Stimulated activated CD4-positive, alpha-beta T cell treated with anti-CD3 and anti-CD28 coated beads, Interleukin-4, amount 100 ng/mL, for 4 hours (primary cell): ENCODE data around the gene AMY1C.
"Not testable (repeated sequence)": the region's sequence is repeated elsewhere in the genome, so short reads cannot be mapped to it uniquely, and the experiment has no call there.

Experiments
- DNase-seq, 2 experiments: peaks; one replicate each; pipeline ENCODE4 v3.0.0-alpha.2; 2020

The AMY1C gene

GRCh38 chr1:103749598-103749997 is at the start of gene AMY1C:
Gene AMY1C (plus strand): TSS chr1:103749898. CDS start chr1:103750470, 572 bp downstream.
- not testable (repeated sequence) for DNase-seq

DNA sequence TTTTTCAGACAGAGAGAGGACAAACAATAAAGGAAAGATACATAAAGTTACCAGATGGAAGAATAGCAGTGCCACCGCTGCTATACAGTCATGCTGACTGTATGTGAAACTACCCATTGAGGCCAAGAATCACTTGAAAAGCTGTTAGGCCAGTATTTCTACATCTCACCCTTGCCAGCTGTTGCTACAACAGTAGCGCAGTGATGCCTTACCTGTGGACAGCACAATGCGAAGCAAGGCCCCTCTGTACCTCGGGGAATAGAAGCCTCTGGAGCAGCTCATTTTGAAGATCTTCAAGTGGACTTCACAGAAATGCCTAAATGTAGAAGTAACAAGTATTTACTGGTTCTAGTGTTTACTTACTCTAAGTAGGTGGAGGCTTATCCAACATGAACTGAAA is 49.0 kb upstream of the AMY1C start:
- not testable (repeated sequence) for DNase-seq

DNA sequence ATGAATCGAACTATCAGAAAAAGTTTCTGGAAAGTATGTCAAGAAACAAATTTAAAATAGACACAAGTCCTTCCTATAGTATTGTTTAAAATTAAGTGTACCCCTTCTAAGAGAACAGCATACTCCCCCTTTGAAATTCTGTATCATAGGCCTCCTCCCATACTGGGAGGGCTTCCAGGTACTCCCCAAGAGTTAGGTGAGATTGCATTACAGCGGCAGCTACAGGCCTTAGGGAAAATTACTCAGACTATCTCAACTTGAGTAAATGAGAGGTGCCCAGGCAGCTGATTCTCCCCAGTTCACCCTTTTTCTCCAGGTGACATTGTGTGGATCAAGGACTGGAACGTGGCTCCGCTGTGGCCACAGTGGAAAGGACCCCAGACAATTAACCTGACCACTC is 48.4 kb upstream of the AMY1C start:
- DNase-seq: not testable (repeated sequence)

DNA sequence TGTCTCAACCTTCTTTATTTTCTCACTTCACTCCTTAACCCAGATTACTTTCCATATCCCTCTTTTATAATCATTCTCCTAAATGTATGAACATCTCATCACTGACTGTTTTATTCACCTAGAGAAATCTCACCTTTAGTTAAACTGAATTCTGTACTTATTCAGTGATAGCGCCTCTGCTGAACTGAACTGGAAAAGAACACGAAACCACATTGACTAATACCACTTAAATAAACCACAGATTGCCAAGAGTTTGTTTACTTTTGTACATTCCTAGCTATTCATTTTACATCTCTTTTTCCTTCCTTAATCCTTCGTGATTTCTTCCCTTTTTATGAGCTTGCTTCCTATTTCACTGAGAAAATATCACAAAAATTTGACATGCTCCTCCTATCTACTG is 42.0 kb upstream of the AMY1C start:
- not testable (repeated sequence) for DNase-seq

DNA sequence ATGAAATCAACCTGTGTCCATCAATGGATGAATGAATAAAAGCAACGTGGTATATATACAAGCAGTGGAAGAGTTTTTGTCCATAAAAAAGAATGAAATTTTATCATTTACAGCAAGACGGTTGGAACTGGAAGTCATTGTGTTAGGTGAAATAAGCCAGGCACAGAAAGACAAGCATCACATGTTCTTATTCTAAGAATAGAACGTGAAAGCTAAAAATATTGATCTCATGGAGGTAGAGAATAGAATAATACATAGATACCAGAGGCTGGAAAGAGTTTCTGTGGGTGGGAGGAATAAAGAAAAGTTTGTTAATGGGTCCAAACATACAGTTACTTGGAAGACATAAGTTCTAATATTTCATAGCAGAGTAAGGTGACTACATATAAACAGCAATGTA is 39.3 kb upstream of the AMY1C start:
- not testable (repeated sequence) for DNase-seq

- DNase-seq: not testable (repeated sequence)
These were observed 32.3 kb upstream of the AMY1C start for GRCh38 chr1:103717404-103717803.

- not testable (repeated sequence) for DNase-seq
These were observed 28.2 kb upstream of the AMY1C start for GRCh38 chr1:103721473-103721872.

DNA sequence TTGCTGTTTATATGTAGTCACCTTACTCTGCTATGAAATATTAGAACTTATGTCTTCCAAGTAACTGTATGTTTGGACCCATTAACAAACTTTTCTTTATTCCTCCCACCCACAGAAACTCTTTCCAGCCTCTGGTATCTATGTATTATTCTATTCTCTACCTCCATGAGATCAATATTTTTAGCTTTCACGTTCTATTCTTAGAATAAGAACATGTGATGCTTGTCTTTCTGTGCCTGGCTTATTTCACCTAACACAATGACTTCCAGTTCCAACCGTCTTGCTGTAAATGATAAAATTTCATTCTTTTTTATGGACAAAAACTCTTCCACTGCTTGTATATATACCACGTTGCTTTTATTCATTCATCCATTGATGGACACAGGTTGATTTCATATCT is 14.4 kb upstream of the AMY1C start:
- DNase-seq: not testable (repeated sequence)

GRCh38 chr1:103738031-103738430 is 11.7 kb upstream of the AMY1C start:
- not testable (repeated sequence) for DNase-seq

GRCh38 chr1:103744449-103744848 is 5.2 kb upstream of the AMY1C start:
- DNase-seq: not testable (repeated sequence)

GRCh38 chr1:103745040-103745439 is 4.7 kb upstream of the AMY1C start:
- not testable (repeated sequence) for DNase-seq

GRCh38 chr1:103748273-103748672 is 1.4 kb upstream of the AMY1C start:
- DNase-seq: not testable (repeated sequence)

DNA sequence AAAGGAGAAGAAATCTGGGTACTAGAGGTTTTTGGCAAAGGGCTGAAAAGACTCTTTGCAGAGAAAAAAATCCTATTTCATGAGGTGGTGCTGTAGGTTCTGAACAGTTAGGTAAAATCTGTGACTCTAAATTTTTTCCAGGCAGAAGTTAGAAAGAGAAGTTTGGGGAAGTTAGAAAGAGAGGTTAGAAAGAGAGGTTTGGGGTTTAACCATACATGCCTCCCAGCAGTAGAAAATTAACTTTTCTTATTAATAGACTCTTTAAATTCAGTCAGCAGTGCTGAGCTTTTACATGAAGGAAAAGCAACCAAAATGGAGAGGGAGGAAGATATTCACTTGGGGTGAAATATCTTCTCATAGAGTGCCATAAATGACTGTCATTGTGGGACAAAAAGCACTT is 12.2 kb downstream of the AMY1C start:
- DNase-seq: no peak

DNA sequence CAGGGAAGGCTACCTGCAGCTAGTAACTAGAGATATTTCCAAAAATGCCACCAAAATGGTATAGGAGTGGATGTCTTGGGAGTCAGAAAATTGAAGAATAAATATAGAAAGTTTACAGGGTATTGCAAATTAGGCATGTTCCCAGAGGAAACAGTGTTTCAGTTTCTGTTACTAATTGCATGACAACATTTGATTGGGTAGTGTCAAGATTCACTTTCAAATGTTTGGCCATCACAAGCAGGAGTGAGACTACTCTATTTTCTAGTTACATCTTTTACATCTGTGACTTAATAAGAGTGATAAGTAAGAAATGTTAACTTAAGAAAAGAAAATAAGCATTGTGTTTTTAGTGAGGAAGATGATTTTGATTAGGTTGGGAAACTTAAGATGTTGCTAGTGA is 30.2 kb downstream of the AMY1C start:
- DNase-seq: no peak

- no peak for DNase-seq
These were observed 34.3 kb downstream of the AMY1C start for GRCh38 chr1:103783944-103784377.

DNA sequence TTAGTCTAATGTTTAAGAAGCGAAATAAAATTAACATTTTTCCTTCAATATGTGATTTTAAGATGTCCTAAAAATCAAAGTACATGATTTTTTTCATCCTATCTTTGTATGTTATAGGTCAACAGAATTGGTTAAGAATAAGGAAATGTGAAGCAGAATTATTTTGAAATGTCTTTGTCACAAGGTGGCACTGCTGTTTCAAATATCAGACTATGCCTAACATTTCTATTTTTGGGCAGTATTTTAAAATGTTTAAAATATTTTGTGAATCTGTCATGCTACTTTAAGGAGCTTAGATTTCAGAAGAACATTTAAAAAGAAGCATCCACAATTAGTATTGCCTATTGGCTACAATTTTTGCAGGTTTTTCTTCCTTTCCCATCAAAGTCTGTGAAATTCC is 38.7 kb downstream of the AMY1C start:
- no peak for DNase-seq

DNA sequence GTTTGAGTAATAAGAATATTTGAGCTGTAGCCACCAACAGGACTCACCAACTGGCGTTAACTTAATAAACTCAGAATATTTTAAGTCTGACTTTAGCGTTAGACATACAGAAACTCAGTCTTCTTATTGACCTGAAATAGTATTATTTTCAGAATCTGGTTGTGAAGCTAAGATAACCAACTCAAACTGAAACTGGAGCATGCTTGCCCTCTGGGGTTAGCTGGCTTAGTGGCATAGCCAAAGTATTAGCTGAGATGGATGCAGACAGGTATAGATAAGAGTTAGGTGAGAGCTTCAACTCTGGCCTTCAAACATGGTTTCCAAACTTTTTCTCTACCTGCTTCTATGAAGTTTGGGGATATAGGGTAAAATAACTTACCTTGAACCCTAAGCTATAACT is 40.5 kb downstream of the AMY1C start:
- DNase-seq: no peak
